GM18858 (cell line): ENCODE measurements around the gene VASP.

Experiments used
- ATAC-seq: cut with Tn5 transposase; IDR thresholded peaks from one replicate; pipeline ENCODE4 v1.9.1; 2021; ENCODE audit not compliant: unreplicated experiment

The VASP gene

GRCh38 chr19:45514376-45515051 is 7.2 kb downstream of the VASP start:
- no peak for ATAC-seq

GRCh38 chr19:45515081-45515624 is 7.9 kb downstream of the VASP start:
- no peak for ATAC-seq

- no peak for ATAC-seq
These were observed 8.6 kb downstream of the VASP start for GRCh38 chr19:45515807-45516401.

GRCh38 chr19:45517238-45517637 is 10.0 kb downstream of the VASP start:
- ATAC-seq: no peak

GRCh38 chr19:45517641-45518468 is 10.6 kb downstream of the VASP start:
- no peak for ATAC-seq

- ATAC-seq: no peak
These were observed 11.2 kb downstream of the VASP start for GRCh38 chr19:45518469-45518826.

GRCh38 chr19:45522010-45522941 is 15.0 kb downstream of the VASP start:
- ATAC-seq: no peak

- no peak for ATAC-seq
These were observed 16.5 kb downstream of the VASP start for GRCh38 chr19:45523642-45524256.

- no peak for ATAC-seq
These were observed 17.4 kb downstream of the VASP start for GRCh38 chr19:45524575-45525129.

GRCh38 chr19:45526143-45526542 is 18.9 kb downstream of the VASP start:
- ATAC-seq: no peak

GRCh38 chr19:45526971-45527370 is 19.7 kb downstream of the VASP start:
- ATAC-seq: no peak

- no peak for ATAC-seq
These were observed 20.5 kb downstream of the VASP start for GRCh38 chr19:45527731-45528130.

GRCh38 chr19:45528149-45528743 is 21.0 kb downstream of the VASP start:
- no peak for ATAC-seq

- no peak for ATAC-seq
These were observed 21.6 kb downstream of the VASP start for GRCh38 chr19:45528744-45529419.

GRCh38 chr19:45529420-45529785 is 22.1 kb downstream of the VASP start:
- ATAC-seq: no peak

GRCh38 chr19:45531349-45531748 is 24.1 kb downstream of the VASP start:
- ATAC-seq: no peak

- ATAC-seq: no peak
These were observed 32.2 kb downstream of the VASP start for GRCh38 chr19:45539459-45539858.

- ATAC-seq: no peak
These were observed 35.0 kb downstream of the VASP start for GRCh38 chr19:45542234-45542668.

GRCh38 chr19:45547211-45547770 is 40.0 kb downstream of the VASP start:
- no peak for ATAC-seq
